IPS-18c (cell line): Measurements from ENCODE around the gene ISOC1.

Experiments used
- H3K4me3 ChIP-seq: 2 replicates; pipeline ENCODE4 v1.7.0; 2013; ENCODE audit warnings: low read depth, mild to moderate bottlenecking, low read length, moderate library complexity; ENCODE audit not compliant: insufficient read depth
- H3K9me3 ChIP-seq: one replicate; pipeline ENCODE4 v1.6.1; 2013; ENCODE audit warnings: mild to moderate bottlenecking, low read length, moderate library complexity; ENCODE audit not compliant: control insufficient read depth, insufficient read depth

Gene ISOC1

GRCh38 chr5:129094087-129094923, at the start of gene ISOC1:
ISOC1 (plus strand) TSS chr5:129094749; CDS start chr5:129094767, 18 bp downstream.
- Histone ChIP-seq H3K9me3 (no peaks in the 10 kb centered on the region), H3K4me3 (peak within 1 kb of the TSS; percentile 84)

- H3K9me3 ChIP-seq, result peaks cover 2% of the 10 kb centered on the region
- H3K4me3 ChIP-seq, result no peak overlapping the region
Measured at GRCh38 chr5:129046151-129046550, 48.4 kb upstream of the ISOC1 start.

GRCh38 chr5:129048509-129048908, 46.0 kb upstream of the ISOC1 start:
- H3K4me3 ChIP-seq, result no peak overlapping the region
- H3K9me3 ChIP-seq, result peaks cover 2% of the 10 kb centered on the region

GRCh38 chr5:129049126-129049799, 45.3 kb upstream of the ISOC1 start:
- H3K9me3 ChIP-seq, result no peaks in the 10 kb centered on the region
- no peak overlapping the region for H3K4me3 ChIP-seq

GRCh38 chr5:129051283-129051682, 43.3 kb upstream of the ISOC1 start:
- no peak overlapping the region for H3K4me3 ChIP-seq

GRCh38 chr5:129053438-129053837, 41.1 kb upstream of the ISOC1 start:
- Histone ChIP-seq H3K4me3 (no peak overlapping the region), H3K9me3 (no peaks in the 10 kb centered on the region)

More at GRCh38 chr5:129051283-129051682, 43.3 kb upstream of the ISOC1 start:
- H3K9me3 ChIP-seq, result no peaks in the 10 kb centered on the region

- H3K9me3 ChIP-seq, result no peaks in the 10 kb centered on the region
- H3K4me3 ChIP-seq, result no peak overlapping the region
Measured at GRCh38 chr5:129057329-129057728, 37.2 kb upstream of the ISOC1 start.

GRCh38 chr5:129061849-129062248, 32.7 kb upstream of the ISOC1 start:
- no peak overlapping the region for H3K4me3 ChIP-seq

GRCh38 chr5:129063483-129064113, 31.0 kb upstream of the ISOC1 start:
- H3K9me3 ChIP-seq, result no peaks in the 10 kb centered on the region
- H3K4me3 ChIP-seq, result no peak overlapping the region

More at GRCh38 chr5:129061849-129062248, 32.7 kb upstream of the ISOC1 start:
- no peaks in the 10 kb centered on the region for H3K9me3 ChIP-seq

GRCh38 chr5:129065721-129066120, 28.8 kb upstream of the ISOC1 start:
- Histone ChIP-seq H3K9me3 (no peaks in the 10 kb centered on the region), H3K4me3 (no peak overlapping the region)

GRCh38 chr5:129067745-129068144, 26.8 kb upstream of the ISOC1 start:
- no peaks in the 10 kb centered on the region for H3K9me3 ChIP-seq
- H3K4me3 ChIP-seq, result no peak overlapping the region

- Histone ChIP-seq H3K4me3 (no peak overlapping the region), H3K9me3 (no peaks in the 10 kb centered on the region)
Measured at GRCh38 chr5:129069292-129069691, 25.3 kb upstream of the ISOC1 start.

- no peaks in the 10 kb centered on the region for H3K9me3 ChIP-seq
- H3K4me3 ChIP-seq, result no peak overlapping the region
Measured at GRCh38 chr5:129073111-129073510, 21.4 kb upstream of the ISOC1 start.

- Histone ChIP-seq H3K4me3 (no peak overlapping the region), H3K9me3 (no peaks in the 10 kb centered on the region)
Measured at GRCh38 chr5:129074903-129075302, 19.6 kb upstream of the ISOC1 start.

- no peak overlapping the region for H3K4me3 ChIP-seq
Measured at GRCh38 chr5:129077433-129078075, 17.0 kb upstream of the ISOC1 start.

GRCh38 chr5:129078247-129078646, 16.3 kb upstream of the ISOC1 start:
- no peaks in the 10 kb centered on the region for H3K9me3 ChIP-seq
- no peak overlapping the region for H3K4me3 ChIP-seq

More at GRCh38 chr5:129077433-129078075, 17.0 kb upstream of the ISOC1 start:
- H3K9me3 ChIP-seq, result no peaks in the 10 kb centered on the region

- no peak overlapping the region for H3K4me3 ChIP-seq
- H3K9me3 ChIP-seq, result no peaks in the 10 kb centered on the region
Measured at GRCh38 chr5:129078660-129079059, 15.9 kb upstream of the ISOC1 start.
